KOPT-K1 (cell line): ENCODE measurements around the gene OGFOD3.

Experiments
- H3K27ac ChIP-seq: fragments of 200-600 bp; sonication (generic); 2 replicates; pipeline ENCODE4 v1.5.1; 2016; ENCODE audit warnings: antibody characterized with exemption, mild to moderate bottlenecking, low read depth, low read length; ENCODE audit not compliant: poor library complexity, severe bottlenecking
- H3K36me3 ChIP-seq: fragments of 200-600 bp; sonication (generic); 2 replicates; pipeline ENCODE4 v1.5.1; 2017; ENCODE audit warnings: antibody characterized with exemption, mild to moderate bottlenecking, low read length, moderate library complexity; ENCODE audit not compliant: insufficient read depth
- H3K9me3 ChIP-seq: fragments of 200-600 bp; sonication (generic); 2 replicates; pipeline ENCODE4 v1.5.1; 2017; ENCODE audit warnings: antibody characterized with exemption, low read length, mild to moderate bottlenecking; ENCODE audit not compliant: insufficient read depth, poor library complexity, severe bottlenecking

OGFOD3 gene

DNA sequence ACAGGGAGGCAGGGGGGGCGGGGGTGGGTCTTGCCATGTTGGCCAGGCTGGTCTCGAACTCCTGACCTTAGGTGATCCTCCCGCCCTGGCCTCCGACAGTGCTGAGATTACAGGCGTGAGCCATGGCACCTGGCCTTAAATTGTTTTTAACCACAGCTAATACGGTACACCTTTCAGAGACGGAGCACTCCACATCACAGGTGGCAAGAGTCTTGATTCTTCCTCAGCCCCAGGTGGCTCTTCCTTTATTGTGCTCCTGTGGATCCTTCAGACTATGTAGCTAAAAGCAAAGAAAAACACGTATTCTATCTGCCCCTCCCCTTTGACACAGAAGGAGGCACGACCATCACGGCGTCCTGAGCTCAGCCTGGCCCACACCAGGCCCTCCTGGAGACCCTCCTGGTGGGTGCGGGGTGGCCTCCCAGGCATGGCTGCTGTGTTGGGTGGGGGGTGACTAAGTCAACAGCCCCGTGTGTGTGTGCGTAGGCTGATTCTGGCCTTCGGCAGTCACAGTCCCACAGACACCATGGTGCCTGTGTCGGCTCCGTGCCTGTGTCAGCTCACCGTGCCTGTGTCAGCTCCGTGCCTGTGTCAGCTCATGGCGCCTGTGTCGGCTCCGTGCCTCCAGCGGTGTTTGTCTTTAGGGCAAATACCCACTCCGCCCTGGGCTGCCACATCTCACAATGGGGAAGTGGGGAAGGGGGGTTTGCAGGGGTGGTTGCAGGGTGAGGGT is 74.0 kb downstream of the OGFOD3 start:
- Histone ChIP-seq H3K9me3 (peaks cover 6% of the 10 kb centered on the region), H3K27ac (no peak overlapping the region), H3K36me3 (no peaks in the 10 kb centered on the region)

DNA sequence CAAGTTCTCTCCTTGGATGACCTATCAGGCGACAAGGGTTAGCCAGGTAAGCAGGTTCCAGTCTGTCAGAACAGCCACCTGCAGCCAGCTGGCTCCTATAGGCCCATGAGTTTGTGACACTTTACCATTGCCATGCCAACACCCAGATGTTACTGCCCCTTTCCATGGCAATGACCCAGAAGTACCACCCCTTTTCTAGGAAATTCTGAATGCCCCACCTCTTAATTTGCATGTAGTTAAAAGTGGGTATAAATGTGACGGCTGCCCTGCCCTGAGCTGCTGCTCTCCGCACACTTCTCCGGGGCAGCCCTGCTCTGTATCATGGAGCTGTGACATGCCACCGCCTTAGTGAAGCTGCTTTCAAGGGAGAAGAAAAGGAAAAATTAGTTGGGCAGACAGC is 74.8 kb downstream of the OGFOD3 start:
- H3K9me3 ChIP-seq: peaks cover 6% of the 10 kb centered on the region
- H3K36me3 ChIP-seq: no peaks in the 10 kb centered on the region
- H3K27ac ChIP-seq: no peak overlapping the region

DNA sequence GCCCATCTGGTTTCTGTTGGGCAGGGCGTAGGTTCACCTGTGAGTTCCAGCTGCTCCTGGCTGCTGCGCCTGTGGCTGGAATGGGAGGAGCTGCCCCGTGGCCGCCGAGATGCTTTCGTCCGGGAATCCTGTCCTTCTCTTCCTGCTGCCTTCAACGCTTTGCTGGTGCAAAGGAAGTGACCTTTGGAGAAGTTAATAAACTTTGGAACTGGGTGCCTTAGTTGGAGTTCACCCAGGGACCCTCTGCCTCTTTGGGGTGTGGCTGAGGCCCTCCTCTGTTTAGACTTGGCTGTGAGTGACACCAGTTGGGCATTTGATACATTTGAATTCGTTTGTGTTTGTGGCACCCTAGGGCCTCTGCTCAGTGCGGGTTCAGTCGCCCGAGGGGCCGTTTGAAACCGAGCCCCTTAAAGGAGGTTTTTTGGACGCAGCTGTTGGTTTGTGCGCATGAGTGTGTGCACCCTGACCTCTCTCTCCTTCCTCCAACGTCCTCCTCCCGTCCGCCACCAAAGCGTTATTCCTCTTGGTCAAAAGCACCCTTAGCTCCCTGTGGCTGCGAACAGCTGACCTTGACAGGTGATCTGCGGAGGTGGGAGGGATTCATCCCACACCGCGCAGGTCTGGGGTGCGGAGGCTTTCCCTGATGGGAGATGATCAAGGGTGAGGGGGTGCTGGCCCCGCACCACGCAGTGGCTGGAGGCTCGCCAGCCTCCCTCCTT is 75.9 kb downstream of the OGFOD3 start:
- no peaks in the 10 kb centered on the region for H3K36me3 ChIP-seq
- peaks cover 6% of the 10 kb centered on the region for H3K9me3 ChIP-seq
- no peak overlapping the region for H3K27ac ChIP-seq

DNA sequence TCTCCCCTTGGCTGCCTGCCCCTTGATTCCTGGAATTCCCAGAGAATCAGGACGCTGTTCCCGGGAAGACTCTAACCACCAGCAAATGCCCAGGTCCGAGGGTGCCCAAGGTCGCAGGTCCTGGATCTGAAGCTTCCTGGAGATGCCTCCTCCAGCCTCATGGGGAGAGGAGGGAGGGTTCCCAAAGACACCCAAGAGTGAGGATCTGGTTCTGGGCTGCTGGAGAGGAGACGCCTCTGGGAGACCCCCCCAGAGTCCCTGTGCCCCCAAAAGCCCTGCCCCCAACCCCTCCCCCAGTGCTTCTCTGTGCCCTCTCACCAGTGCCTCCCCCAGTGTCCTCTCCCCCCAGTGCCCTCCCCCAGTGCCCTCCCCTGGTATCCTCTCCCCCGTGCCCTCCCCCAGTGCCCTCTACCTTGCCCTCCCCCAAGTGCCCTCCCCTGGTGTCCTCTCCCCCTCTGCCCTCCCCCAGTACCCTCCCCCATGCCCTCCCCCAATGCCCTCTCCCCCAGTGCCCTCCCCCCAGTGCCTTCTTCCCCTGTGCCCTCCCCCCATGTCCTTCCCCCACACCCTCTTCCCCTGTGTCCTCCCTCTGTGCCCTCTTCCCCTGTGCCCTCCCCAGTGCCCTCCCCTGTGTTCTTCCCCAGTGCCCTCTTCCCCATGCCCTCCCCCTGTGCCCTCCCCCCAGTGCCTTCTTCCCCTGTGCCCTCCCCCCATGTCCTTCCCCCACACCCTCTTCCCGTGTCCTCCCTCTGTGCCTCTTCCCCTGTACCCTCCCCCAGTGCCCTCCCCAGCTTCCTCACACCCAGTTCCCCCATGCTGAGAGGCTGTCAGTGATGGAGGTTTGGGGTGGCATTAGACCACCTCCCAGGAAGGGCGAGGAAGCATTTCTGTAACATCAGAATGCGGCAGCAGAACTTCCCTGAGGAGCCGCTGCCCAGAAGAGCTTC is 78.5 kb downstream of the OGFOD3 start:
- peaks cover 6% of the 10 kb centered on the region for H3K9me3 ChIP-seq
- no peak overlapping the region for H3K27ac ChIP-seq
- H3K36me3 ChIP-seq: no peaks in the 10 kb centered on the region
